PC-3 (cell line): ENCODE results near the gene MAB21L1. TPM values are rescaled to one million over a fixed set of nuclear protein-coding genes. Genes with fewer than 3 reads are reported as not detected.

Source experiments
- ATAC-seq: fragments of 200-7000 bp; cut with Tn5 transposase; 2 replicates; pipeline ENCODE4 v1.9.1; 2020; ENCODE audit warnings: mild to moderate bottlenecking, moderate library complexity
- BruUV-seq: library from RNA; stranded (reverse); fragments of 400-500 nt; replicated peaks from 2 replicates; lab custom pipeline; 2021; lab: Mats Ljungman, UMichigan
- CTCF ChIA-PET: fragments of 300-600 bp; sonication (Branson Sonifier 250); formaldehyde crosslinking; loops from one replicate; lab custom pipeline; 2022; ENCODE audit warnings: antibody characterized with exemption; lab: Charles Lee
- POLR2A ChIA-PET: fragments of 300-600 bp; sonication (Branson Sonifier 250); formaldehyde crosslinking; loops from one replicate; lab custom pipeline; 2022; ENCODE audit warnings: antibody characterized with exemption; ENCODE audit not compliant: unreplicated experiment; lab: Charles Lee
- DNase-seq: peaks from one replicate; pipeline ENCODE4 v3.0.0-alpha.2; 2015
- H2AFZ ChIP-seq: fragments of 300-600 bp; sonication (generic); 2 replicates; pipeline ENCODE4 v1.6.0; 2016; ENCODE audit warnings: antibody characterized with exemption, low read length
- H3F3A ChIP-seq: fragments of 300-600 bp; sonication (generic); one replicate; pipeline ENCODE4 v1.6.0; 2017; ENCODE audit warnings: antibody characterized with exemption, low read length, control low read depth, mild to moderate bottlenecking; ENCODE audit not compliant: unreplicated experiment
- H3K27ac ChIP-seq: fragments of 300-600 bp; sonication (generic); 2 replicates; pipeline ENCODE4 v1.5.1; 2016; ENCODE audit warnings: mild to moderate bottlenecking, low read length
- H3K27me3 ChIP-seq: fragments of 300-600 bp; sonication (generic); 2 replicates; pipeline ENCODE4 v1.6.1; 2016; ENCODE audit warnings: low read length, mixed read lengths
- H3K36me3 ChIP-seq: fragments of 300-600 bp; sonication (generic); 2 replicates; pipeline ENCODE4 v1.6.1; 2016; ENCODE audit warnings: low read depth, mixed run types, low read length, mixed read lengths
- H3K4me1 ChIP-seq: fragments of 300-600 bp; sonication (generic); 2 replicates; pipeline ENCODE4 v1.5.1; 2016; ENCODE audit warnings: low read length; ENCODE audit not compliant: insufficient read depth
- H3K4me2 ChIP-seq: fragments of 300-600 bp; sonication (generic); 2 replicates; pipeline ENCODE4 v1.6.0; 2016; ENCODE audit warnings: low read length
- H3K4me3 ChIP-seq: fragments of 300-600 bp; sonication (generic); 2 replicates; pipeline ENCODE4 v1.5.1; 2016; ENCODE audit warnings: mild to moderate bottlenecking, low read length, mixed read lengths
- H3K79me2 ChIP-seq: fragments of 300-600 bp; sonication (generic); 2 replicates; pipeline ENCODE4 v1.6.1; 2017; ENCODE audit warnings: low read length, mixed read lengths
- H3K9ac ChIP-seq: fragments of 300-600 bp; sonication (generic); 2 replicates; pipeline ENCODE4 v1.6.0; 2016; ENCODE audit warnings: mild to moderate bottlenecking, low read length
- H3K9me2 ChIP-seq: fragments of 300-600 bp; sonication (generic); replicated peaks from 2 replicates; pipeline ENCODE4 v1.6.1; 2016; ENCODE audit warnings: mixed run types, low read length, mixed read lengths
- H3K9me3 ChIP-seq: fragments of 300-600 bp; sonication (generic); 2 replicates; pipeline ENCODE4 v1.6.1; 2016; ENCODE audit warnings: low read length, mixed read lengths
- H4K20me1 ChIP-seq: fragments of 300-600 bp; sonication (generic); 2 replicates; pipeline ENCODE4 v1.6.1; 2016; ENCODE audit warnings: low read length, mixed read lengths
- CTCF ChIP-seq: fragments of 300-600 bp; sonication (generic); conservative IDR thresholded peaks from 2 replicates; pipeline ENCODE4 v1.5.1; 2017; ENCODE audit warnings: antibody characterized with exemption, low read depth, mild to moderate bottlenecking, low read length
- EZH2 ChIP-seq: fragments of 300-600 bp; sonication (generic); IDR thresholded peaks from one replicate; pipeline ENCODE4 v1.6.1; 2017; ENCODE audit warnings: antibody characterized with exemption, mild to moderate bottlenecking, low read length; ENCODE audit not compliant: unreplicated experiment
- EZH2phosphoT487 ChIP-seq: fragments of 300-600 bp; sonication (generic); IDR thresholded peaks from 2 replicates; pipeline ENCODE4 v1.6.1; 2018; ENCODE audit warnings: mild to moderate bottlenecking, antibody characterized with exemption, low read length, borderline replicate concordance
- intact Hi-C: fragments of 100-400 bp; cut with micrococcal nuclease; formaldehyde crosslinking; loops from 2 replicates; pipeline ENCODE4 v1.9.0; 2023
- total RNA-seq: library from RNA; depleted of rRNA; stranded (reverse); fragments of >200 nt; gene quantifications from 2 replicates; pipeline ENCODE4 v1.2.3, GENCODE V29; 2014

Gene MAB21L1
- total RNA-seq, 1 experiment from 2014 or later = not detected

GRCh38 chr13:35514801-35515502 is 38.5 kb upstream of the MAB21L1 start:
- no TSS peak for BruUV-seq
- H3K36me3 ChIP-seq = no peaks in the 10 kb centered on the region
- no peak overlapping the region for H3K27ac ChIP-seq
- no peak for ATAC-seq
- H3K4me2 ChIP-seq = no peak overlapping the region
- intact Hi-C loops = no loop called here
- peak; percentile 4 for DNase-seq
- no peak for TF ChIP-seq EZH2phosphoT487
- TF ChIP-seq EZH2 = no peak
- TF ChIP-seq CTCF = no peak
- no peaks in the 10 kb centered on the region for H3K79me2 ChIP-seq
- H3F3A ChIP-seq = peaks cover 4% of the 10 kb centered on the region
- CTCF ChIA-PET = no interaction called here
- H3K4me1 ChIP-seq = peaks cover 12% of the 10 kb centered on the region
- no peak overlapping the region for H3K9ac ChIP-seq
- H3K27me3 ChIP-seq = no peaks in the 10 kb centered on the region
- H4K20me1 ChIP-seq = no peaks in the 10 kb centered on the region
- H2AFZ ChIP-seq = no peak overlapping the region
- H3K4me3 ChIP-seq = no peak overlapping the region
- H3K9me3 ChIP-seq = no peaks in the 10 kb centered on the region
- POLR2A ChIA-PET = no interaction called here
- H3K9me2 ChIP-seq = no peaks in the 10 kb centered on the region

GRCh38 chr13:35514061-35514477 is 37.6 kb upstream of the MAB21L1 start:
- Histone ChIP-seq H3K27ac (no peak overlapping the region), H3K9ac (no peak overlapping the region), H3K9me3 (no peaks in the 10 kb centered on the region), H3K4me1 (peaks cover 12% of the 10 kb centered on the region), H4K20me1 (no peaks in the 10 kb centered on the region), H2AFZ (no peak overlapping the region), H3K4me3 (no peak overlapping the region), H3K79me2 (no peaks in the 10 kb centered on the region), H3K9me2 (no peaks in the 10 kb centered on the region), H3K4me2 (no peak overlapping the region), H3K27me3 (no peaks in the 10 kb centered on the region), H3F3A (peaks cover 4% of the 10 kb centered on the region), H3K36me3 (no peaks in the 10 kb centered on the region)
- ChIA-PET POLR2A (no interaction called here), CTCF (no interaction called here)
- ATAC-seq = no peak
- no TSS peak for BruUV-seq
- intact Hi-C loops = no loop called here
- TF ChIP-seq EZH2 (no peak), CTCF (no peak), EZH2phosphoT487 (no peak)
- DNase-seq = no peak

- intact Hi-C loops = no loop called here
- no peaks in the 10 kb centered on the region for H4K20me1 ChIP-seq
Observed at GRCh38 chr13:35512271-35512920, 35.9 kb upstream of the MAB21L1 start.

More at GRCh38 chr13:35512271-35512920, 35.9 kb upstream of the MAB21L1 start:
- TF ChIP-seq EZH2 (no peak), CTCF (no peak), EZH2phosphoT487 (no peak)
- H3K4me3 ChIP-seq = no peak overlapping the region
- CTCF ChIA-PET = interaction anchor here (0.6 kb wide), 1 partner anchor 156 kb away, joined by 4 read pairs; no protein-coding TSS in a partner anchor
- H3F3A ChIP-seq = peaks cover 4% of the 10 kb centered on the region
- POLR2A ChIA-PET = no interaction called here
- H3K4me2 ChIP-seq = peak overlapping the region; percentile 57
- H3K27me3 ChIP-seq = no peaks in the 10 kb centered on the region
- no peaks in the 10 kb centered on the region for H3K9me3 ChIP-seq
- H3K9me2 ChIP-seq = no peaks in the 10 kb centered on the region
- H3K9ac ChIP-seq = no peak overlapping the region
- peak overlapping the region; percentile 58 for H3K27ac ChIP-seq
- peak; percentile 92 for DNase-seq
- peak; percentile 99 for ATAC-seq
- H3K36me3 ChIP-seq = no peaks in the 10 kb centered on the region
- H3K4me1 ChIP-seq = peaks cover 12% of the 10 kb centered on the region
- no peak overlapping the region for H2AFZ ChIP-seq
- BruUV-seq = no TSS peak
- no peaks in the 10 kb centered on the region for H3K79me2 ChIP-seq
